B cell (primary cell): ENCODE data around the gene DLGAP4. TPM values are rescaled to one million over a fixed set of nuclear protein-coding genes. Genes with fewer than 3 reads are reported as not detected.

Source experiments
- ATAC-seq: fragments of 200-7000 bp; cut with Tn5 transposase; one replicate; pipeline ENCODE4 v1.10.0; 2021; ENCODE audit warnings: low read depth, mild to moderate bottlenecking, moderate number of reproducible peaks, moderate library complexity
- CTCF ChIA-PET: fragments of 350-600 bp; sonication (Branson Sonifier 250); formaldehyde crosslinking; loops from one replicate; lab custom pipeline; 2021; ENCODE audit warnings: antibody characterized with exemption, inconsistent platforms; lab: Charles Lee
- POLR2A ChIA-PET: fragments of 350-600 bp; sonication (Branson Sonifier 250); formaldehyde crosslinking; loops from one replicate; lab custom pipeline; 2021; ENCODE audit warnings: antibody characterized with exemption; lab: Charles Lee
- DNase-seq: peaks from one replicate; pipeline ENCODE4 v3.0.0; 2013
- H2AFZ ChIP-seq: 2 replicates; pipeline ENCODE4 v1.6.1; 2012; ENCODE audit warnings: mild to moderate bottlenecking, low read depth, low read length; ENCODE audit not compliant: insufficient read depth, poor library complexity, severe bottlenecking
- H3K27ac ChIP-seq, 2 donors: 1 replicate in 1 of 2; 2 replicates in 1 of 2; pipeline ENCODE4 v1.5.1; 2012 to 2013; ENCODE audit warnings: low read length in 2 of 2, mild to moderate bottlenecking in 2 of 2, moderate library complexity in 1 of 2
- H3K27me3 ChIP-seq, 4 experiments: fragments of 200-600 bp in 1 of 4; sonication (generic) in 1 of 4; replicated peaks in 1 of 4; 1 replicate in 2 of 4; 2 replicates in 2 of 4; pipeline versions ENCODE4 v1.6.1 to v1.7.0; 2013 to 2016; ENCODE audit warnings: low read length in 3 of 4, mild to moderate bottlenecking in 2 of 4, mixed read lengths in 1 of 4, moderate library complexity in 1 of 4; ENCODE audit not compliant: insufficient read depth in 4 of 4, control insufficient read depth in 3 of 4; ENCODE audit errors: control extremely low read depth in 1 of 4
- H3K36me3 ChIP-seq, 2 experiments: replicated peaks in 1 of 2; 1 replicate in 1 of 2; 2 replicates in 1 of 2; pipeline versions ENCODE4 v1.6.1 to v1.7.1; 2013; ENCODE audit warnings: low read length in 1 of 2; ENCODE audit not compliant: insufficient read depth in 2 of 2, control insufficient read depth in 1 of 2; ENCODE audit errors: control extremely low read depth in 1 of 2, extremely low read depth in 1 of 2
- H3K4me1 ChIP-seq, 2 donors: fragments of 200-600 bp in 1 of 2; sonication (generic) in 1 of 2; 1 replicate in 1 of 2; 2 replicates in 1 of 2; pipeline versions ENCODE4 v1.5.1 to v1.6.1; 2013 to 2017; ENCODE audit warnings: low read length in 2 of 2; ENCODE audit not compliant: control insufficient read depth in 2 of 2, insufficient read depth in 2 of 2
- H3K4me2 ChIP-seq: replicated peaks from 2 replicates; pipeline ENCODE3; 2012; ENCODE audit warnings: mild to moderate bottlenecking, low read depth, low read length; ENCODE audit not compliant: poor library complexity, severe bottlenecking
- H3K4me3 ChIP-seq, 5 experiments: fragments of 200-600 bp in 1 of 5; sonication (generic) in 1 of 5; 1 replicate in 3 of 5; 2 replicates in 2 of 5; pipeline versions ENCODE4 v1.5.1 to v1.7.0; 2011 to 2016; ENCODE audit warnings: low read length in 4 of 5, mild to moderate bottlenecking in 4 of 5, low read depth in 2 of 5, control low read depth in 1 of 5, moderate library complexity in 1 of 5; ENCODE audit not compliant: insufficient read depth in 1 of 5; ENCODE audit errors: control extremely low read depth in 1 of 5, extremely low read depth in 1 of 5
- H3K79me2 ChIP-seq: fragments of 200-600 bp; sonication (generic); one replicate; pipeline ENCODE4 v1.6.0; 2016; ENCODE audit warnings: low read length; ENCODE audit not compliant: control insufficient read depth, insufficient read depth
- H3K9ac ChIP-seq: fragments of 200-600 bp; sonication (generic); 2 replicates; pipeline ENCODE4 v1.6.1; 2017; ENCODE audit warnings: mild to moderate bottlenecking, low read length, moderate library complexity
- H3K9me3 ChIP-seq, 3 donors: one replicate each; pipeline versions ENCODE4 v1.6.1 to v1.7.1; 2013; ENCODE audit warnings: low read length in 2 of 3; ENCODE audit not compliant: control insufficient read depth in 2 of 3, insufficient read depth in 1 of 3; ENCODE audit errors: control extremely low read depth in 1 of 3
- H4K20me1 ChIP-seq: 2 replicates; pipeline ENCODE4 v1.6.0; 2012; ENCODE audit warnings: mild to moderate bottlenecking, low read length; ENCODE audit not compliant: insufficient read depth, control insufficient read depth, poor library complexity, severe bottlenecking
- H3K27ac Mint-ChIP-seq: one replicate; pipeline ENCODE4 v1.8.0; 2021; ENCODE audit warnings: mixed read lengths
- H3K27me3 Mint-ChIP-seq: one replicate; pipeline ENCODE4 v1.8.0; 2021; ENCODE audit warnings: mixed read lengths
- H3K4me1 Mint-ChIP-seq: one replicate; pipeline ENCODE4 v1.8.0; 2021; ENCODE audit warnings: mixed read lengths
- H3K4me3 Mint-ChIP-seq: one replicate; pipeline ENCODE4 v1.8.0; 2021; ENCODE audit warnings: mixed read lengths
- H3K9me3 Mint-ChIP-seq: one replicate; pipeline ENCODE4 v1.8.0; 2022; ENCODE audit warnings: mixed read lengths; ENCODE audit not compliant: insufficient read depth
- CTCF ChIP-seq: fragments of 200-600 bp; IDR thresholded peaks from one replicate; pipeline ENCODE4 v1.8.0; 2022; ENCODE audit warnings: antibody characterized with exemption, mild to moderate bottlenecking
- EZH2 ChIP-seq: IDR thresholded peaks from 2 replicates; pipeline ENCODE4 v1.6.1; 2012; ENCODE audit warnings: borderline replicate concordance, low read depth, mild to moderate bottlenecking, moderate library complexity, low read length; ENCODE audit not compliant: insufficient read depth, poor library complexity, severe bottlenecking
- WGBS: methylation state at CpG from one replicate; pipeline ENCODE4 v1.1.5; 2013; ENCODE audit warnings: missing lambda C conversion rate; ENCODE audit not compliant: insufficient coverage; 5-methylcytosine and 5-hydroxymethylcytosine counted together
- intact Hi-C: fragments of 100-400 bp; cut with micrococcal nuclease; formaldehyde crosslinking; loops from one replicate; pipeline ENCODE4 v1.10.0; 2022
- polyA plus RNA-seq: library from polyadenylated mRNA; depleted of rRNA; stranded (reverse); fragments of >200 nt; gene quantifications from 2 replicates; pipeline ENCODE4 v1.2.3, GENCODE V29; 2012
- total RNA-seq, 2 donors: library from RNA; stranded (reverse); fragments of 120-200 nt in 1 of 2; gene quantifications; 1 replicate in 1 of 2; 2 replicates in 1 of 2; pipeline versions ENCODE4 v1.2.3 to v1.2.4, GENCODE V29; 2013 to 2022

The DLGAP4 gene
- total and polyA plus RNA-seq, 2 donors (not counting 1 experiment from before 2014, with no cell fraction given) = 68.8 to 87.8 TPM

- ChIA-PET CTCF (no interaction called here), POLR2A (no interaction called here)
- Mint-ChIP-seq H3K27me3 (no peaks in the 10 kb centered on the region), H3K4me3 (no peak overlapping the region), H3K27ac (no peak overlapping the region), H3K4me1 (no peaks in the 10 kb centered on the region), H3K9me3 (no peaks in the 10 kb centered on the region)
- Histone ChIP-seq H4K20me1 (no peaks in the 10 kb centered on the region), H3K4me2 (no peak overlapping the region), H3K27me3 (no peaks in the 10 kb centered on the region), H3K4me3 (no peak overlapping the region), H3K27ac (no peak overlapping the region), H3K4me1 (no peaks in the 10 kb centered on the region), H3K9ac (no peak overlapping the region), H3K79me2 (peaks cover 3% of the 10 kb centered on the region), H2AFZ (no peak overlapping the region), H3K9me3 (no peaks in the 10 kb centered on the region), H3K36me3 (peaks cover 8 to 32% of the 10 kb centered on the region in 2 experiments)
- intact Hi-C loops = no loop called here
- ATAC-seq = no peak
- TF ChIP-seq CTCF = no peak
- TF ChIP-seq EZH2 = no peak
- DNase-seq = no peak
- WGBS = 99% methylated on average over 6 of the region's 6 CpGs
Measured at GRCh38 chr20:36507746-36508145, 201.6 kb downstream of the DLGAP4 start.

GRCh38 chr20:36519012-36519719 is 213.0 kb downstream of the DLGAP4 start:
- ChIA-PET POLR2A (no interaction called here), CTCF (interaction anchor here (1.1 kb wide), 1 partner anchor 317 kb away, joined by 4 read pairs; no protein-coding TSS in a partner anchor)
- intact Hi-C loops = no loop called here
- Histone ChIP-seq H3K4me3 (no peak overlapping the region), H3K79me2 (no peaks in the 10 kb centered on the region), H3K4me1 (peaks cover 13 to 14% of the 10 kb centered on the region in 2 donors), H3K36me3 (peaks cover 7 to 18% of the 10 kb centered on the region in 2 experiments), H3K27ac (no peak overlapping the region), H2AFZ (no peak overlapping the region), H3K4me2 (no peak overlapping the region), H3K9me3 (no peaks in the 10 kb centered on the region), H4K20me1 (no peaks in the 10 kb centered on the region), H3K9ac (no peak overlapping the region), H3K27me3 (no peaks in the 10 kb centered on the region)
- Mint-ChIP-seq H3K4me3 (no peak overlapping the region), H3K9me3 (no peaks in the 10 kb centered on the region), H3K4me1 (peaks cover 9% of the 10 kb centered on the region), H3K27ac (no peak overlapping the region), H3K27me3 (no peaks in the 10 kb centered on the region)
- DNase-seq (no peak), ATAC-seq (no peak)
- WGBS = 90% methylated on average over 10 of the region's 17 CpGs
- TF ChIP-seq CTCF (no peak), EZH2 (no peak)
